GM19467 (cell line): ENCODE measurements around the gene XYLB.
A peak's percentile ranks its signal among the peaks of the same experiment; 100 is the strongest.
"Not testable (repeated sequence)": the region's sequence is repeated elsewhere in the genome, so short reads cannot be mapped to it uniquely, and the experiment has no call there.

Source experiments
- ATAC-seq: cut with Tn5 transposase; IDR thresholded peaks from one replicate; pipeline ENCODE4 v1.9.1; 2021; ENCODE audit warnings: mild to moderate bottlenecking, moderate library complexity; ENCODE audit not compliant: unreplicated experiment

The XYLB gene

DNA sequence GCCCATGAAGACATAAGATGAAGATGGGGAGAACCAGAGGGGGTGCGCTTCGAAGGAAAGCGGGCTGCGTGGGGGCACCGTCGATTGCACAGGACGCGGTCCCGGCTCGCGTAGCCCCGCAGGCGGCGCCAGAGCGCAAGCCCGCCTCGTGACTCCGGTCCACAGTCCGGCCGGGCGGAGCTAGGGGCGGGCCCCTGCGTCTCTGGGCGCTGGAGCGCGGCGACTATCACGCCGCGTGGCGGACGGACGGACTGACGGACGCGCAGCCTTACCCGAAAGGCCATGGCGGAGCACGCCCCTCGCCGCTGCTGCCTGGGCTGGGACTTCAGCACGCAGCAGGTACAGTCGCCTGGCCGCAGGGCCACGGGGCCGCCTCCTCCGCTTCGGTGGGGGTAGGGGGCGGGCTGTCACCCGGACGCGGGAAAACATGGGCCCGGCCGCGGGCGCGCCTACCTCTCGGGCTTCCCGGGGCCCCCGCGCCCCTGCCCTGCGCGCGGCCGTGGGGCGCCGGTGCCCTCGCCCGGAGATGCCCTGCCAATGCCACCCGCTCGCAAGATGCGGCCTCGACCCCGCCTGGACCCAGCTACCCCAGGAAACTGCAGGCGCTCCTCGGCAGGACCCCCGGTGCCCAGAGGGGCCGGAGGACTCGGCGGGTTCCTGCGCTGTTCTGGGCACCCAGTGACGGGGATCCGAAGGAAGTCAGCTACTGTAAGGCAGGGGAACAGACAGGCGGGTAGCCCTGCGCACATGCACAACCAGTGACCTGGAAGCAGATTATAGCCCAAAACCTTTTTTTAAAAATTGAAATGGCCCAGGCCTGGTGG is at the start of gene XYLB:
TSS of gene XYLB (plus strand) at position 199 of the 824 bp plus-strand sequence. CDS start at position 283, 84 bp downstream.
- ATAC-seq: peak; percentile 98

GRCh38 chr3:38297053-38297452 is 49.5 kb upstream of the XYLB start:
- ATAC-seq: not testable (repeated sequence)

DNA sequence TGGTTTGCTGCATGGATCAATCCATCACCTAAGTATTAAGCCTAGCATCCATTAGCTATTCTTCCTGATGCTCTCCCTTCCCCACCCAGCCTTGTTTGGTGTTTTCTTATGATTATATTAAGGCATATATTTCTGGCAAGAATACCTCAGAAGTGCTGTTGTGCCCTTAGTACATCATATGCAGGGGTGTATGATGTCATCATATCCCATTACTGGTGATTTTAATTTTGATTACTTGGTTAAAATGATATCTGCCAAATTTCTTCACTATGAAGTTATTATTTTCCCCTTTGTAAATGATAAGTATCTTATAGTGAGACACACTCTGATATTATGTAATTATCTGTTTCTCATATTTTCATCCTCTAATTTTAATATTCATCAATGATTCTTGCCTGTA is 49.0 kb upstream of the XYLB start:
- no peak for ATAC-seq

DNA sequence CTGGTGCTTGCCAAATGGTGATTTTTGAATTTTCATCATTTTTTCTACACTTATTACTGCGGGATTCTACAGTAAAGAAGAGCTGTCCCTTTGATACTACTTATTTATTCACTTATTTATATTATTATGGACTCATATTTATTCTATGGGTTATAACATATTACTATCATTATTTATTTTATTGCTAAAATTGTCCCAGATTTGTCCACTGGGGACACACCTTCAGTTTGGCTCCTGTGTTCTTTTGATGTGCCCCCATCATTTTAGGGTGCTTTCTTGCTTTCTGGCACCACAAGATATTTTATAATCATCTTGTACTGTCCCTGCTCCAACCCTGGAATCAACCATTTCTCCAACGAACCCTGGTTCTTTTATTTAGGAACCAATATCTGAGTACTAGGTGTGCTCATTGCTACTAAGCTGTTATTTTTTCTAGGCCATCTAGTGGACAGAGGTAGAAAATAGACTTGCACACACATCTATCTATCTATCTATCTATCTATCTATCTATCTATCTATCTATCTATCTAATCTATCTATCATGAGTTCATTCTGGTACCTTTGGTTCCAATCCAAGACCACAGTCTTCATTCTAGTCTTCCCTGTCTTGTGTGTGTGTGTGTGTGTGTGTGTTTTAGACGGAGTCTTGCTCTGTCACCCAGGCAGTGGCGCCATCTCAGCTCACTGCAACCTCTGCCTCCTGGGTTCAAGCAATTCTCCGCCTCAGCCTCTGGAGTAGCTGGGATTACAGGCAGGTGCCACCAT is 48.5 kb upstream of the XYLB start:
- no peak for ATAC-seq

DNA sequence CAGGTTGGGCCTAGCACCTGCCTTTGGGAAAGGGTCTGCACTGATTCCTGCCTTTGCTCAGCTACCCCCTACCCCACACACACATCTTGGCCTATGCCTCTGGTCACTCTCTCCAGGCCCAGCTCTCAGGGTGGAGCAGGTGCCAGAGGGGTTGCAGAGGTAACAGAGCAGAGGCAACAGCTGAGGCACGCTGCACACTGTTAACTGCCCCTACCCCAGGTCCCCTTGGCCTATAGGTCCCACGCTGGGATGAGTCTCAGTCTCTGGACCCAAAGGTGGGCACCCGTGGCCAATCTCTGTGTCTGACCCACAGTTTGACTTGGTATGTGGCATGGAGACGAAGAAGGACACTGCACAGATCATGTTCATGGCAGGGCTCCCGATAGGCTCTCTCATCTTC is 39.6 kb upstream of the XYLB start:
- no peak for ATAC-seq

- ATAC-seq: no peak
Measured at GRCh38 chr3:38307599-38307998, 39.0 kb upstream of the XYLB start.

DNA sequence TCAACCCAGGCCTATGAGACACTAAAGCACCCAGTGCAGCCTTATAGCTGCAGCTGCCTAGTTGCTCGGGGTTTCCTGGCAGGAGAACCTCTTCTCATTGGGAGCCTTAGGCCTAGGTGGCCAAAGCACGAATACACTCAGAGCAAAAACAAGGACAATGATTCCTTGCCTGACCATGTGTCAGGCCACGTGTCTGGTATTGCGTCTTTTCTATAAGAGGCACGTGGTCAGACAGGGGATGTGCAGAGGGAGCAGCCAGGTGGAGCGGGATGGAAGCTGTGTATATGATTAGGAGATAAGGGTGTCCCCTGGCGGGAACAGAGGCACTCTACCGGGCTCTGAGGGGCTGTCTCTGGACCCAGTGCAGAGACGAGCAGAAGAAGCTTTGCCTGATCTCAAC is 38.1 kb upstream of the XYLB start:
- no peak for ATAC-seq

- no peak for ATAC-seq
Measured at GRCh38 chr3:38311476-38311875, 35.1 kb upstream of the XYLB start.

DNA sequence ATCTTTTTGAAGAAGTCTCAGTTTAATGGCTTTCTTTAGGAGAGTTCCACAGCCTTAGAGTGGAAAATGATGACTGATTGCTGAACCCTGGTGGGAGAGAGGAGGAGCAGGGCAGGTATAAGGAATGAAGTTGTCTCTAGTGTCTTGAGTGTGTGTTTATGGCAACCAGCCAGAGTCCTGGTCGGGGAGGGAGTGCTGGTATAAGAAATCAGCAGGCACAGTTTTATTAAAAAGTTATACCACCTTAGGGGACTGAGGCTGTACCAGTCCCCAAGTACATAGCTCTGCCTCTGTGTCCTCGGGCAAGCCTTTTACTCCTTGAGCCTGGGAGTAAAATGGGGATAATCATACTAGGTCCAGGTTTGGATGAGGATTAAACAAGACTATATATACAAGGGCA is 34.6 kb upstream of the XYLB start:
- ATAC-seq: no peak

GRCh38 chr3:38312356-38312755 is 34.2 kb upstream of the XYLB start:
- no peak for ATAC-seq

DNA sequence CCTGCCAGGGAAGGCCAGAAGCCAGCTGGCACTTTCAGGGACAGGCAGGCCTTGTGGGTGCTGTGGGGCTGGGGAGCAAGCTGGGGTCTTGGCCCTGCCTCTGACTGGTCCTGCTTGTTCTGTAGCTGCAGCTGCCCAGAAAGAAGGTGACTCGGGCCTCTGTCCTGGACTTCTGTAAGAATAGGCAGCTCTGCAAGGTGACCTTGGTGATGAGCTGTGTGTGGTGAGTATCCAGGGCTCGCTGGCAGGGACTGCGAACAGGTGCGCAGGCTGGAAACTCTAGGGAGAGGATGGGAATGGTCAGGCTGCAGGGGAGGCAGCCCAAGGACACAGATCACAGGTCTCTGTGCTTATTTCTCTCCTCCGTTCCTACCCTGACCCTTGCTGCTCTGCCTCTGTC is 33.3 kb upstream of the XYLB start:
- ATAC-seq: no peak

GRCh38 chr3:38313695-38314094 is 32.9 kb upstream of the XYLB start:
- ATAC-seq: no peak

GRCh38 chr3:38314112-38314763 is 32.3 kb upstream of the XYLB start:
- no peak for ATAC-seq

GRCh38 chr3:38314764-38315487 is 31.7 kb upstream of the XYLB start:
- no peak for ATAC-seq

- ATAC-seq: no peak
Measured at GRCh38 chr3:38315488-38316230, 30.9 kb upstream of the XYLB start.

GRCh38 chr3:38316356-38317191 is 30.0 kb upstream of the XYLB start:
- ATAC-seq: no peak

GRCh38 chr3:38317192-38317759 is 29.3 kb upstream of the XYLB start:
- ATAC-seq: no peak

DNA sequence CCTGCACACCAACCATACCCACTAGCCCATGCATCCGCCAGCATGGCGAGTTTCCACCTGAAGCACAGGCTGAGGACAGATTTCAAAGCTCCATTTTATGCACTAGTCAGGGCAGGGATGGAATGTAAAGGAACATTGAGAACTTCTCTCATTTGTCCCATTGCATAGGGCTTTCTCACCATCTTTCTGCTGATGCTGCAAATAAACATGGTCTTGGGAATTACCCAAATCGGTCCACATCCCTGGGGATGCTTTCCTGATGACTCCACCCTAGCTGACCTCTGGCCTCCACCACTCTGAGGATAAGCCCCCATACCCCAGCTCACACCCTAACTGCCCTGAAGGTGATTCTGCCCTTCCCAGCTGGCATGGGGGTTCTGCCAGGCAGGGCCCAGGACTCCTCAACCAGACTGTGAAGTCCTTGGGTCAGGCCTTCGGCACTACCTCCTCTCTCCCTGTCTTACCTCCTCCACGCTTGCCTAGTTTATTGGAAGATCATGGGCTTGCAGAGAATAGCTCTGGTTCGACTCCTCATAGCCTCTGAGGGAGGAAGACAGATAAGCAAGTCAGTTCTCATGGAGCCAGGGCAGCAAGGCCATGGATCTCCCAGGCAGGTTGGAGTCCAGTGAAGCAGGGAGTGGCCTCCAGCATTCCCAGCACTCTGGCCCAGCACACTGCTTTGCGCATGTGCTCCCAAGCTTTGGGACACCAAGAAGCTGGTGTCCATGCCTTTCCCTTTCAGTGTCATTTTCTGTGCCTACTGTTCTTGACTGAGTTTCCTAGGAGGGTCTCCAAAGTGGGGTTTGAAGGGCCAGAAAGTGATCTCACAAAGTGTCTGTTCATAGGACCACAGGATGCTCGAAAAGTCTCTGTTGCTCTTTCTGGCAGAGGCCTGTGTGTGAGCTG is 27.6 kb upstream of the XYLB start:
- ATAC-seq: no peak
